ENCODE data around the gene TSC2.
"Not testable (repeated sequence)": the region's sequence is repeated elsewhere in the genome, so short reads cannot be mapped to it uniquely, and the experiment has no call there.

TSC2 gene

DNA sequence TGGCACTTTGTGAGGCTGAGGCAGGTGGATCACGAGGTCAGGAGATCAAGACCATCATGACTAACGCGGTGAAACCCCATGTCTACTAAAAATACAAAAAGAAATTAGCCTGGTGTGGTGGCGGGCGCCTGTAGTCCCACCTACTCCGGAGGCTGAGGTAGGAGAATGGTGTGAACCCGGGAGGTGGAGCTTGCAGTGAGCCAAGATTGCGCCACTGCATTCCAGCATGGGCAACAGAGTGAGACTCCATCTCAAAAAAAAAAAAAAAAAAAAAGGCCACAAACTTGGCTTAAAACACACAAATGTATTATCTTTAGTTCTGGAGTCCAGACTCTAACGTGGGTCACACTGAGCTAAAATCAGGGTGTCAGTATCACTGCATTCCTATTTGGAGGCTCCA lies 36.1 kb upstream of the TSC2 start:
- DNase-seq, result not testable (repeated sequence)

DNA sequence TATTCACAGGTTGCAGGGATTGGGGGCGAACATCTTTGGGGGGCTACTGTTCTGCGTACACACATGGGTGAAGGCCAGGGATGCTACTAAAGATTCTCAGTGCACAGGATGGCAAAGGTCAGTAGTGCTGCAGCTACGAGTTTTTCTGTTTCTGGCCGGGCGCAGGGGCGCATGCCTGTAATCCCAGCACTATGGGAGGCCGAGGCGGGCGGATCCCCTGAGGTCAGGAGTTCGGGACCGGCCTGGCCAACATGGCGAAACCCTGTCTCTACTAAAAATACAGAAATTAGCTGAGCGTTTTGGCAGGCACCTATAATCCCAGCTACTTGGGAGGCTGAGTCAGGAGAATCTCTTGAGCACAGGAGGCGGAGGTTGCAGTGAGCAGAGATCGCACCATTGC lies 34.3 kb upstream of the TSC2 start:
- no peak for DNase-seq

DNA sequence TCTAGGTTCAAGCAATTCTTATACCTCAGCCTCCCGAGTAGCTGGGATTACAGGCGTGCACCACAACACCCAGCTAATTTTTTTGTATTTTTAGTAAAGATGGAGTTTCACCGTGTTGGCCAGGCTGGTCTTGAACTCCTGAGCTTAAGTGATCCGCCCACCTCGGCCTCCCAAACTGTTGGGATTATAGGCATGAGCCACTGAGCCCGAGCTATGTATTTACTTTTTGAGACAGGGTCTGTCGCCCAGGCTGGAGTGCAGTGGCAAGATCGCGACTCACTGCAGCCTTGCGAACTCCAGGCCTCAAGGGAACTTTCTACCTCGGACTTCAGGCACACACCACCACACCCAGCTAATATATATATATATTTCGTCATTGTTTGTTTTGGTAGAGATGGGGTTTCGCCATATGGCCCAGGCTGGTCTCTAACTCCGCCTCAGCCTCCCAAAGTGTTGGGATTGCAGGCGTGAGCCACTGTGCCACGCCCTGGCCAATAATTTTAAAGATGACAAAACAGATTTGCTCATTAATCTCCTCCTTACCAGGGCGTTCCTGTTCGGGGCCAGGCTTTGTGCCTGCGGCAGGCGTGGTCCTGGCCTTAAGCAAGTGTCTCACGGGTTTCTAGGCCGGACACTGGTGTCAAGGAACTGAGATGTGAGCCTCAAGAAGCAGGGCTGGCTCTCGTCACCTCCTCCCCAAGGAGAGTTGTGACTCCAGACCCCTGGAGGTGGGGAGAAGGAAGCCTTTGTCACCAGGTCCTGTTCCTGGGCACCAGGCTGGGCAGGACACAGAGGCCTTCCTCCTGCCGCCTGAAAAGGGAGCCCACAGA lies 32.5 kb upstream of the TSC2 start:
- DNase-seq, result no peak

DNA sequence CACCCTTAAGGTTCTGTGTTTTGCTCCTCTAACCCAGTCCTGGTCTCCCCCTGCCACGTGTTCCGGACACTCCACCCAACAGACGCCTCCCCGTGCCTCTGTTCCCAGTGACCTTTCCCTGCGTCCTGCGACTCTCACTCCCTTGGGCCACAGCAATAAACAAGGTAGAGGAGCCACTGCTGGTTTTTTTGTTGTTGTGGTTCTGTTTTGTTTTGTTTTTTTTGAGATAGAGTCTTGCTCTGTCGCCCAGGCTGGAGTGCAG lies 31.9 kb upstream of the TSC2 start:
- DNase-seq, result no peak

DNA sequence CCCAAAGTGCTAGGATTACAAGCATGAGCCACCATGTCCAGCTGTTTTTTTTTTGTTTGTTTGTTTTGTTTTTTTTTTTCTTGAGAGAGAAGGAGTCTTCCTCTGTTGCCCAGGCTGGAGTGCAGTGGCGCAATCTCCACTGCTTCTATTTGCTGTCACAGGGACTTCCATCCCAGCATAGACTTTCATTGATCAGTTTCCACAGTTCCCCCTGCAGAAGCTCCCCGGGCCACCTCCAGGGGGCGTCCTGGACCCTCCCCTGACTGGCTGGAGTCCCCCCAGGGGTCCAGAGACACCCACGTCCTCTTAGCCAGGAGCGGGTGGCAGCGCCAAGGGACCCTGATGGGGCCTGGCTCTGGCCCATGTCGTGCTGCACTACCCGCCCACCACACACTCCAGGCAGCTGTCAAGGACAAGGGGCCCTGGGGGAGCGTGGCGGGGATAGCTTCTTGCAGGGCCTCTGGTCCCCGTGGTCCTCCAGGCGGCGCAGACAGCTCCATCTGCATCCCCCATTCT lies 31.3 kb upstream of the TSC2 start:
- DNase-seq, result peak; percentile 61

DNA sequence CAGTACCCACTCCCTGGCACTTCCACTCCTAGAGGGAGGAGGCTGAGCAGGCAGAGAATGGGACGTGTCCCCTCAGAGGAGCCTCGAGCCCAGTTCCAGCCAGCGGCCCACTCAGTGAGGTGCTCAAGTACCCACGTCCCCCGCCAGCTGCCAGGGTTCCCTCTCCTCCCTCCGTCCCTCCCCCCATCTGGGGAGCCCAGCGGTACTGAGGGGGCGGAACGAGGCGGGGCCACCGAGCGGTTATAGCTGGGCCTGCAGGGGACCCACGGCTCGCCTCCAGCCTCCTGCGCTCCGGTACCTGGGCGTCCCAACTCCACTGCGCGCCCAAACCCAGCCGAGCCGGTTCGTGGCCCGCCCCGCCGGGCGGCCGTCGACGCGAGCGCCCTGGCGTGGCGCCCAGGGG lies 28.3 kb upstream of the TSC2 start, which contains the start of gene NPW:
NPW (plus strand) TSS at position 268 of the 403 bp plus-strand sequence.
- peak; percentile 67 for DNase-seq

DNA sequence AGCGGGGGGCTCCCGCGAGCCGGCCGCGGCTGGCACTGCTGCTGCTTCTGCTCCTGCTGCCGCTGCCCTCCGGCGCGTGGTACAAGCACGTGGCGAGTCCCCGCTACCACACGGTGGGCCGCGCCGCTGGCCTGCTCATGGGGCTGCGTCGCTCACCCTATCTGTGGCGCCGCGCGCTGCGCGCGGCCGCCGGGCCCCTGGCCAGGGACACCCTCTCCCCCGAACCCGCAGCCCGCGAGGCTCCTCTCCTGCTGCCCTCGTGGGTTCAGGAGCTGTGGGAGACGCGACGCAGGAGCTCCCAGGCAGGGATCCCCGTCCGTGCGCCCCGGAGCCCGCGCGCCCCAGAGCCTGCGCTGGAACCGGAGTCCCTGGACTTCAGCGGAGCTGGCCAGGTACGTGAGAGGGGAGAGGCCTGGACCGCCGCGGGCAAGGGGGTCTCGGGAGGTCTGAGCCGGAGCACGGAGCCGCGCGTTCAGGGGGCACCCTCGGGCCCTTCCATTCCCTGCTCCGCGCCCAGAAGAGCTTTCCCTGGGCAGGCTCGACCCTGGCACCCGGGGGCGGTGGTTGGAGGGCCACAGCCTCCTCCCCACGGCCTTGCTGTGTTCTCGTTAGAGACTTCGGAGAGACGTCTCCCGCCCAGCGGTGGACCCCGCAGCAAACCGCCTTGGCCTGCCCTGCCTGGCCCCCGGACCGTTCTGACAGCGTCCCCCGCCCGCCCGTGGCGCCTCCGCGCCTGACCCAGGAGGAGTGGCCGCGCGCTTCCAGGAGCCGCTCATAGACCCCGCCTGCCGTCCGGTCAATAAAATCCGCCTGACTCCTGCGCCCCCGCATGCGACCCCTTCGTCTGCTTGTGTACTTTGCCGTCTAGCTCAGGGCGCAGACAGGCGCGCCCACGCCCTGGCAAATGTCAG lies 27.6 kb upstream of the TSC2 start:
- no peak for DNase-seq

DNA sequence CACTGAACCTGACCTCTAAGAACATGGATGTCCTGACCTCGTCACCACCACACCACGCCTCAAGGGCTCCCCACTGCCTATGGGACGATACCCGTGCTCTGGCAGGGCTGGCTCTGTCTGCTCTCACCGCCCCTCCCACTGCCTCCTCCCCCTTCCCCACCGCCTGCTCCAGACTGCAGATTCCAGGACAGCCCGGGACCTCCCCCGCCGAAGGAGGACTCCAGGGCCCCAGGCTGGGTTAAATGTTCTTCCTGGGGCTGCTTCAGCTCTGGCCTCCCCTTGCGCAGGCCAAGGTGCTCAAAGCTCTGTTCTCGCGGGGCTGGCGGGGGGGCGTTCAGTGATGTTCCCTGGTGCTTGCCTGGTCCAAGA lies 25.1 kb upstream of the TSC2 start:
- DNase-seq, result peak; percentile 57

DNA sequence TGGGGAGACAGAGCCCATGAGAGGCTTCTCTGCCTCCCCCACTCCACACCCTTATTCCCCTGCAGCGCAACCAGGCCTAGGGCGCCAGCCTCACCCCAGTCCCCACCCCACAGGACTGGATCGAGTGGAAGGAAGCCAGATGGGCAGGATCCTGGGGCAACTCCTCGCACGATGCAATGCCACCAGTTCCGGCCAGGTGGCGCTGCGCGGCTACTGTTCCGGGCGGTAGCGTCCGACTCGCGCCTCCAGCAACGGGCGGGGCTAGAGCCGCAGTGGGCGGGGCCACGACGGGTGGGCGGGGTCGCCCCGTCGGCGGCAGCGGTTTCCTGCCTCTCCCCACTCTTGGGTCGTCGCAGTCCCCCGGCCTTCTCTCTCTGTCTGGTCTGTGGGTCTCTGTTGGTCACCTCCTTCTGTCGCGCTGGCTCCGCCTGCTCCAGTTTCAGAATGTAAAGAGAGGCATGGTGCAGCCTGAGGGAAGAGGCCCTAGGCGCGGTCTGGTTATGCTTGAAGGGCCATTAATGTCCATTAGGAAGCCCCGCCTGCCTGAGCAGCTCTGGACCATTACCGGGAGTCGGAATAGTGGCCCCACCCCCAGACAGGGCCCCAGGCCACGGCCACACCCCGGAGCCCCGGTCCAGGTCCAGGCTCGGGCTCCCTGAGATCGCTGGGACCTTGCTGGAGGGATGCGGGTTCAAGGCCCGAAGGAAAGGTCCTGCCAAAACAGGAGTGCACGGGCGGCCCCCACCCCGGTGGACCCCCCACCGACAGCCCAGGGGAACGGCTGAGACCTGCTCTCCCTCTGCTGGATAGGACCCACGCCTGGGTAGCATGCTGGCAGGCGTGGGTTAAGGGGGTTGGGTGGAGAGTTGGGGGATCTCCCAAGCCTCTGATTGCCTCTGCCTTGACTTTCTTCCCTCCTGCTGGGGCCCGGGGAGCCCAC lies 24.4 kb upstream of the TSC2 start:
- peak; percentile 99 for DNase-seq

DNA sequence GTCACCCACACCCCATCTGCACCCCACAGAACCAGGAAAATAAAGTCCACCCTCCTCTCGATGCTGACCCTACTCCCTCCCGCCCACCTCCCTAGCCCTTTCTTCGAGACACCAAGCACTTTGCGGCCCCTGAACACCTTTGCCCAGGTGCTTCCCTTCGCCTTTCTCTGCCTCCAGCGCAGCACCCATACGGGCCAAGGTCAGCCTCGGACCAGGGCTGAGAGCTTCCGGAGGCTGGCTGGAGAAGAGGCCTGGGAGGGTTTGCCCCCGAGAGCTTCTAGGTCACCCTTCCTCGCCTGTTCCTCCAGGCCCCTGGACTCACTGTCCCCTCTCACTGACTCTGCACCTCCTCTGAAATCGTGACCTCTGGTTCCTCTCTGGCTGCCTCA lies 23.8 kb upstream of the TSC2 start:
- no peak for DNase-seq

DNA sequence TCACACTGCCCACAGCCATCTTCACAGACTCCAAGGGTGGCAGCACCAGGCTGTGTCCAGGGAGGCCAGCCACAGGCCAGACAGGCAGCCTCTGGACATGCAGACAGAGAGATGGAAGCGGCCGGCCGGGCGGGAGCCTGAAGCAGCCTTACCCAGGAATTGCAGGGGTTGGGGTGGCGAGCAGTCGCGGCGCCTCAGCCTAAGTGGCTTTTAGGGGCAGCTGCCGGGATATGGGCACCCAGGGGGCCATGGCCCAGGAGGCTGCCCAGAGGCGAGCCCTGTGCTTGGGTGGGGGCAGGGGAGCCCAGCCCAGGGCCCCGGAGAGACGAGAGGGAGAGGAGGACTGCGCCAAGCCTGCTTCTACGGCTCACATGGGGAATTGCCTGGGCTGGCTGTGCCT lies 22.5 kb upstream of the TSC2 start:
- no peak for DNase-seq

DNA sequence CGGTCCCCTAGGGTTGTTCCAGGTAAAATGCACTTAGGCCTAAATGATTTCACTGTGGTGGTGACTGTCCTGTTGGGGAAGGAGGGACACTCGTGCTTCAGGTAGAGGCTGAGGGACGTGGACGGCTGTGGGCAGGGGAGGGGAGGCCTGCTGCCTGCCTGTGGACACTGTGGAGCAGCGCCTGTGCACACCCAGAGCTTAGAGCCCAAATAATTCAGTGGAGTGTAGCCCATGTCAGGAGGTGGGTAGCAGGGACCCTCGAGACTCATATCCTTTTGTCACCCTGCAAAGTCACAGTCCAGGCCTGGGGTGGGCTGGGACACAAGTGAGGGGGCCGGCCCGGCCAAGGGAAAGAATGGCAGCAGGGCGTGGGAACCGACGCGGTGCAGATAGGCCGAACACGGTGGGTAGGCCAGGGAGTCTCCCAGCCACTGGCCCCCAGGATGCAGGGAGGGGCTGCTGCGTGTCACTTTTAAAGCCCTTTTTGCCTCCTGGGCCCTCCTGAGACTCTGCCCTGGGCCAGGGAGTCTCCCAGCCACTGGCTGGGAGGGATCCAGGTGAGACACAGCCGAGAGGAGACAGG lies 21.8 kb upstream of the TSC2 start:
- DNase-seq, result no peak

DNA sequence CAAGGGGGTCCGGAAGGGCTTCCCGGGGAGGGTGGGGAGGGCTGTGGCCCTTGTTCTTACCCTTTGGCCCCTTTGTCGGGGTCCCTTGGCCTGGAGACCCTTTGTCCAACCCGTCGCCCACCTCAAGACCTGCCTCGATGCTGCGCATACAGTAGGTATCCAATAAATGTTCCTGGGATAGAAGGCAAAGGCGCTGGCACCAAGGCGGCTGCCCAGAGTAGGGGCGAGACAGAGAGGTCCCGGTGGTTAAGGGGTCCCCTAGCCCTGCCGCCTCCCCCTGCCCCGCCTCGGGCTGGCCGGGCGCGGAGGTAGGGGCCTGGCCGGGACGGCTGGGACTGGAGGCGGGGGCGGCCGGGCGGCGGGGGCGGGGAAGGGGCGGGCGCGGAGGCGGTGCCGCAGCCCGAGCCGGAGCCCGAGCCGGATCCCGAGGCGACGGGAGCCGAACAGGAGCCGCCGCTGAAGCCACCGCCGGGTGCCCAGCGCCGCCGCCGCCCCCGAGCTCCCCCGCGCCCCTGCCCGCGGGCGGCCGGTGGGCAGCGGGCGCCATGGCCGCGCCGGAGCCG lies 21.2 kb upstream of the TSC2 start, which contains the start of gene NHERF2:
NHERF2 (plus strand) TSS at position 442 of the 563 bp plus-strand sequence; CDS start at position 546, 104 bp downstream.
- DNase-seq, result no peak

DNA sequence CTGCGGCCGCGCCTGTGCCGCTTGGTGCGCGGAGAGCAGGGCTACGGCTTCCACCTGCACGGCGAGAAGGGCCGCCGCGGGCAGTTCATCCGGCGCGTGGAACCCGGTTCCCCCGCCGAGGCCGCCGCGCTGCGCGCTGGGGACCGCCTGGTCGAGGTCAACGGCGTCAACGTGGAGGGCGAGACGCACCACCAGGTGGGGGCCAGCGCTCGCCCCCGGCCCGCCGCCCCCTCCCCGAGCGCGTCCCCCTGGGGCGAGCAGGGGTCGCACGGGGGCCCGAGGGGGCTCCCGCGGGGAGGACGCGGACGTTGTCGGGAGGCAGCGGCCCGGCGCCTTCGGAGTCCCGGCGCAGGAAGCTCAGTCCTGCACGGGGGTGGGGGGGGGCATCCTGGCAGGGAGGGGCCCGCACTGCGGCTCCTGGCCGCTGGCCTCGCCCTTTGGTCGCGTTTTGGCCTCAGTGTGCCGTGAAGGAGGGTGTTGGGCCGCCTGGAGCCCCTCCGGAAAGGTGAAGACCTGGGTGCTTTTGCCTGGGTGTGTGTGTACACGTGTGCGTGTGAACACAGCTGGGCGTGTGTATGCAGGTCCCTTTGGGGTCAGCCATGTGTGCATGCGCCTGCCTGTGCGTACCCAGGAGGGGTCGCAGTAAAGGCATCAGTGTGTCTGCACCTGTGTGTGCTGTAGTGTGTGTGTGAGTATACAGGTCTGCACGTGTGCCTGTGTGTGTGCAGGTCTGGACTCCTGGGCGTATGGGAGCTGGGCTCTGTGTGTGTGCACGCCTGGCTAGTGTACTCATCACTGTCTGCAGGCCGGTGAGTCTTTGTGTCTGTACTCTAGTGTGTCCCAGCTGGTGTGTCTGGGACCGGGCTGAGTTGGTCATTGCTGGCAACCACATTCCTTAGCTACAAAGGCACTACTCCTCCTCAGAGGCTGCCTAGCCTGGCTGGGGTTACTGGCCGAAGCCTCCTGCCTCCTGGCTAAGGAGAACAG lies 20.5 kb upstream of the TSC2 start:
- DNase-seq, result no peak

DNA sequence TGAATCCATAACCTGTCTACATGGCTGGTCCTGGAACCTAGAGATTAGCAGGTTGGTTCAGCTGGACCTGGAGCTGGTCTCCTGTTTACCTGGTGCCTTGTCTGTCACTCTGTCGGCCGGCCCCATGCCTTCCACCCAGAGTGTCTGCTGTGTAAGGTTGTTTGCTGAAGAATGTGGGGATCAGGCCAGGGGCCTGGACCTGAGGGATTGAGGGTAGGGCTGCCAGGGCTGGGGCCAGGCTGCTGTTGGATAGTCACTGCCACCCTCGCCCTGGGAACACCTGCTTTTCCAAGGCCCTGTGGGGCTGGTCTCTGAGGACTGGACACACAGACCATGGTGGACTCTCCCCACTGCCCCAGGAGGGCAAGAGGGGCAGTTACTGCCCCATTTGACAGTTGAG lies 19.6 kb upstream of the TSC2 start:
- DNase-seq, result no peak

DNA sequence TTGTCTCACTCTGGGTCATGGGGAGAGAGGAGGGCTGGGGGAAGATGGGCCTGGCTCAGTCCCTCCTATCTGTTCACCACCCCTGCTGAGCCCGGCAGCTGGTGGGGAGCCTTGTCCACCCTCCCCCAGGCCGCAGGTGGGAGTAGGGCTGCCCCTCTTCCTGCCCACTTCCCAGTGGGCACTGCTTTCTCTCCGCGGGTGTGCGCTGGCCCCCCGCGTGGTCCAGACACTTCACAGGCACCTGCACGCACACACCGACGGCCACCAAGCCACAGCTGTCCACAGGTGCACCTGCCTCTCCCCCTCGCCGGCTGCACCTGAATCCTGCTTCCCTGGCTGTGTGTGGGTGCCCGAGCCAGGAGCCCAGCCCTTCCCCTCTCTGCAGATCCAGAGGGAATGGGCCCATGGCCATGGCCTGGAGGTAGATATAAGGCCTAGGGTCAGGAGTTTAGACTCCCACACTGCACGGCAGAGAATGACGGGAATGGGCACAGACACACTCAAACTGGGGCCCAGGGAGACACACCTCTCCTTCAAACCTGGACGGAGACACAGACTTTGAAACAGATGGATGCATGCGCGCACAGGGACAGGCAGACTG lies 19.1 kb upstream of the TSC2 start:
- DNase-seq, result no peak

DNA sequence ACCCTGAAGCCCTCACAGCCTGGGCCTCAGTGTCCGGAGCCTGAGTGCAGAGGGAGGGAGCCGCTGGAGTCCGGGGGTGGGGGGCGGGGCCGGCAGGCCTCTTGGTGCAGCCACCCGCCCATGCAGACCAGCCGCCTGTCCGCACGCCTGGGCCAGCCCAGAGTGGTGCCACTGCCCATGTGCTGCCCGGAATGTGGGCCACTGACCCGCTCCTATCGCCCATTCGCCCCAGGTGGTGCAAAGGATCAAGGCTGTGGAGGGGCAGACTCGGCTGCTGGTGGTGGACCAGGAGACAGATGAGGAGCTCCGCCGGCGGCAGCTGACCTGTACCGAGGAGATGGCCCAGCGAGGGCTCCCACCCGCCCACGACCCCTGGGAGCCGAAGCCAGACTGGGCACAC lies 18.4 kb upstream of the TSC2 start:
- no peak for DNase-seq

DNA sequence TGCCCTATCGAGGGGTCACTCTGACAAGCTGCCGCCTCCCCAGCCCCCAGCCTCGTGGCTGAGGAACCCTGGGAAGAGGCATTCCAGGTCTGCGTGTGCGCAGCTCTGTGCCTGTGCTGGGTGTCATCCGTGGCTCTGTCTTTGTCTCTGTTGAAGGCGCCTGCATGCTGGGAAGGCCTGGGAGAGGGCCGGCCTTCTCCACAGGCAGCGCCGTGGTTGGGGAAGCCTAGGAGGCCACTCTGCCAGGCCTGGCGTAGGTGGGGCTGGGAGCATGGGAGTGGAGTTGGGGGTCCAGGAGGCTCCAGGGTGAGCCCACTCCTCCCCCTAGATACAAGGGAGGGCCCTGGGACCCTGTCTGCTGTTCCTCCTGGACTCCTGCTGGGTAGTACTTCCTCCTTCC lies 17.7 kb upstream of the TSC2 start:
- DNase-seq, result no peak

DNA sequence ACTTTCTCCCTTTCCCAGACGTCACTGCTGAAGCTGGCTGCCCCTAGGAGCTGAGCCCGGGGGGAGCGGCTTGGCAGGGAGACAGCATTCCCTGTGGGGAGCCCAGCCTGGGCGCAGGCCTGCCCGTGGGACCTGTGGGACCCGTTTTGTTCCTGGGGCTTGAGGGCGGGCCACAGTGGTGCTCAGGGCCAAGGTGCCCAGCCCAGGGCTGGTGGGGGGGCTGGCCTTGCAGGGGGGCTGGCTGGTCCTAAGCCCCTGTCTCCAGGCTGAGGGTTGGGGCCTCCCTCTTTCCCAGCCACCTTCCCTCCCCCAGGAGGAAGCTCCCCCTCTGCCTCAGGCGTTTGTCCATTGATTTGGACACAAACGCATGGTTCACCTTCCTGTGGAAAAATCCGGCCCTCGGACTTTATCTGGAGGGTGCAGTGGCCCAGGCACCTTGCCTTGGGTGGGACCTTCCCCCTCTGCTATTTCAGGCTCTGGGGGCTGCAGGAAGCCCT lies 16.7 kb upstream of the TSC2 start:
- no peak for DNase-seq
